PFSK-1 (cell line): ENCODE results near the gene RBFA.

Experiments used
- FOXP2 ChIP-seq: optimal IDR thresholded peaks from 2 replicates; pipeline ENCODE3; 2011; ENCODE audit warnings: borderline replicate concordance, control low read depth, inconsistent platforms; ENCODE audit not compliant: insufficient read depth; ENCODE audit errors: extremely low read length, extremely low read depth
- POLR2AphosphoS5 ChIP-seq: IDR thresholded peaks from 2 replicates; pipeline ENCODE4 v1.6.1; 2012; ENCODE audit warnings: low read depth, mild to moderate bottlenecking, control low read depth, low read length, moderate library complexity
- SIN3A ChIP-seq: IDR thresholded peaks from 2 replicates; pipeline ENCODE4 v1.6.1; 2012; ENCODE audit warnings: mild to moderate bottlenecking, low read length, moderate library complexity, borderline replicate concordance; ENCODE audit not compliant: insufficient read depth
- TAF1 ChIP-seq: IDR thresholded peaks from 2 replicates; pipeline ENCODE4 v1.6.1; 2012; ENCODE audit warnings: low read length, control low read depth, borderline replicate concordance; ENCODE audit not compliant: insufficient read depth
- TF ChIP-seq, protein P1 (sequence below), 2 experiments: IDR thresholded peaks; 2 replicates each; pipeline versions ENCODE4 v1.6.1 to v1.8.0; 2011 to 2012; ENCODE audit warnings: low read depth in 2 of 2, low read length in 2 of 2, control low read depth in 1 of 2, inconsistent platforms in 1 of 2, mild to moderate bottlenecking in 1 of 2, moderate library complexity in 1 of 2; ENCODE audit not compliant: insufficient read depth in 1 of 2

RBFA gene

DNA sequence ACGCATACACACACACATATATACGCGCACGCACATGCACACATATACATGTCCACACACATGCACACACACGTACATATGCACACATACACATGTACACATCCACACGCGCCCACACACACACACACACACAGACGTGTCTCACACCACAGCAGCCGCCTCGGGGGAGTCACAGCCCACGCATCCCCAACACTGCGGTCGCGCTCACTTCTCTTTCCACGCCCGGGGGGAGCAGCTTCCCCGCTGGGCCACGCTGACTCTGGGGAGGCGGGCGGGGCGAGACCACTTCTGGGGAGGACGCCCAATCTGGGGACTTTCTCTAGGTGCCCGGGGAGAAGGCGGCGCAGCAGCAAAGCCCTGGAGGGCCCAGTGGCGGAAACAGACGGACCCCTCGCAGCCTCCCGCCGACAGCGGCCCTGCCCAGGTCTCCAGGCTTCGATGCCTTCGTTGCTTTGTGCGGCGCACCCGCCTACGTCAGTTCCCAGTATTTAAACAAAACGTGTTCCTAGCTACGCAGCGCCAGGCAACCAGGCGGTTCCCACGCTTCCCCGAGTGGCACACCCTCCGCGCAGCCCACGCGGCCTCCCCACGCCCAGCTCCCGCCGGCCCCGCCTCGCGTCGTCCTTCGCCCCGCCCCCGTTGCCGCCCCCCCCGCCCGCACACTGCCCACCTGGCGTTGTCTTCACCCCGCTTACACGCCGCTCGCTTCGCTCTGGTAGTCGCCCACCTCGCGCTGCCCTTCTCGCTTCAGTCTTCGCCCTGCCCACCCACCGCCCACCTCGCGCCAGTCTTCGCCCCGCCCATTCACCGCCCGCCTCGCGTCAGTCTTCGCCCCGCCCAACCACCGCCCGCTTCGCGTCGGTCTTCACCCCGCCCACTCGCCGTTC is 810 bp upstream of the RBFA start:
- TF ChIP-seq TAF1: no peak
- TF ChIP-seq FOXP2: no peak
- TF ChIP-seq, protein P1, sequence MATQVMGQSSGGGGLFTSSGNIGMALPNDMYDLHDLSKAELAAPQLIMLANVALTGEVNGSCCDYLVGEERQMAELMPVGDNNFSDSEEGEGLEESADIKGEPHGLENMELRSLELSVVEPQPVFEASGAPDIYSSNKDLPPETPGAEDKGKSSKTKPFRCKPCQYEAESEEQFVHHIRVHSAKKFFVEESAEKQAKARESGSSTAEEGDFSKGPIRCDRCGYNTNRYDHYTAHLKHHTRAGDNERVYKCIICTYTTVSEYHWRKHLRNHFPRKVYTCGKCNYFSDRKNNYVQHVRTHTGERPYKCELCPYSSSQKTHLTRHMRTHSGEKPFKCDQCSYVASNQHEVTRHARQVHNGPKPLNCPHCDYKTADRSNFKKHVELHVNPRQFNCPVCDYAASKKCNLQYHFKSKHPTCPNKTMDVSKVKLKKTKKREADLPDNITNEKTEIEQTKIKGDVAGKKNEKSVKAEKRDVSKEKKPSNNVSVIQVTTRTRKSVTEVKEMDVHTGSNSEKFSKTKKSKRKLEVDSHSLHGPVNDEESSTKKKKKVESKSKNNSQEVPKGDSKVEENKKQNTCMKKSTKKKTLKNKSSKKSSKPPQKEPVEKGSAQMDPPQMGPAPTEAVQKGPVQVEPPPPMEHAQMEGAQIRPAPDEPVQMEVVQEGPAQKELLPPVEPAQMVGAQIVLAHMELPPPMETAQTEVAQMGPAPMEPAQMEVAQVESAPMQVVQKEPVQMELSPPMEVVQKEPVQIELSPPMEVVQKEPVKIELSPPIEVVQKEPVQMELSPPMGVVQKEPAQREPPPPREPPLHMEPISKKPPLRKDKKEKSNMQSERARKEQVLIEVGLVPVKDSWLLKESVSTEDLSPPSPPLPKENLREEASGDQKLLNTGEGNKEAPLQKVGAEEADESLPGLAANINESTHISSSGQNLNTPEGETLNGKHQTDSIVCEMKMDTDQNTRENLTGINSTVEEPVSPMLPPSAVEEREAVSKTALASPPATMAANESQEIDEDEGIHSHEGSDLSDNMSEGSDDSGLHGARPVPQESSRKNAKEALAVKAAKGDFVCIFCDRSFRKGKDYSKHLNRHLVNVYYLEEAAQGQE (IDR thresholded peaks at IDR 0.05; ENCODE audit: insufficient read depth in 1 of 2, low read depth in 2 of 2, low read length in 2 of 2): no peak
- TF ChIP-seq POLR2AphosphoS5: no peak
- no peak for TF ChIP-seq SIN3A

DNA sequence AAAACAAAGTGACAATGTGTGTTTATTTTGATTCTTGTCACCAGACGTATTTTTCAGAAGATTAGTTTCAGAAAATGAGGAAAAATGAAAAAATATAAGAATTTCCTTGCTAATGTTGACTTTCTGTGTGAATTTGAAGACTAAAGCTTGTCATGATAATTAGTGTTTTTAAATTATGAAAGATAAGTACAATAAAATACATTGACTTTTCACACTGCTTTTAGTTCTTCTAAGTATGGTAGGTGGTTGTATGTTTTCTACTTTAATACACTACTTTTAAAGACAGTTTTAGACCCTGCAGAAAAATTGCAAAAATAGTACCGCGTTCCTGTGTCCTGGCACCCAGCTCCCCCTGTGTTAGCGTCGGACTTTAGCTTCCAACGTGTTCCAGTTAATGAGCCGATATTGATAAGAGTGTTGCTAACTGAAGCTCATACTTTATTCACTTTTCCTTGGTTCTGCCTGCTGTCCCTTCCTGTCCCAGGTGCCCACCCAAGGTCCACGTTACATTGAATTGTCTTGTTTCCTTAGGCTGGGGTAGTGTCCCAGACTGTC is 695 bp downstream of the RBFA start:
- TF ChIP-seq POLR2AphosphoS5 (no peak), FOXP2 (no peak), TAF1 (no peak), SIN3A (no peak)
- TF ChIP-seq, protein P1 (IDR thresholded peaks at IDR 0.05; ENCODE audit: insufficient read depth in 1 of 2, low read depth in 2 of 2, low read length in 2 of 2): no peak

- TF ChIP-seq POLR2AphosphoS5 (no peak), FOXP2 (no peak), SIN3A (no peak), TAF1 (no peak)
- TF ChIP-seq, protein P1 (IDR thresholded peaks at IDR 0.05; ENCODE audit: insufficient read depth in 1 of 2, low read depth in 2 of 2, low read length in 2 of 2): no peak
Observed at GRCh38 chr18:80035997-80036396, 1.8 kb downstream of the RBFA start.

DNA sequence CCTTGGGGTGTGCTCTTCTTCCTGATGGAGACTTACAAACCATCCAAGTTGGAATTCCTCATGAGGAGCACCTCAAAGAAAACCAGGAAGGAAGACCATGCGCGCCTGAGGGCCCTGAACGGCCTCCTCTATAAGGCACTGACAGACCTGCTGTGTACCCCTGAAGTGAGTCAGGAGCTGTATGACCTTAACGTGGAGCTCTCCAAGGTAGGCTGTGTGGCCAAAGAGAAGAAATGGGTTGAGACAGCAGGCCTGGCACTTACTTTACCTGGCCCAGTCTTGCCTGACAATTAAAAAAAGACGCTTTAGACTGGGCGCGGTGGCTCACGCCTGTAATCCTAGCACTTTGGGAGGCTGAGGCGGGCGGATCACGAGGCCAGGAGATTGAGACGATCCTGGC is 3.1 kb downstream of the RBFA start:
- TF ChIP-seq FOXP2 (no peak), TAF1 (no peak), SIN3A (no peak), POLR2AphosphoS5 (no peak)
- TF ChIP-seq, protein P1 (IDR thresholded peaks at IDR 0.05; ENCODE audit: insufficient read depth in 1 of 2, low read depth in 2 of 2, low read length in 2 of 2): peak in 1 of 2 experiments; percentile 76; a peak in 2 of 4 replicates
